ENCODE results near the gene LHFPL2.

Gene LHFPL2

GRCh38 chr5:78592735-78593386, 55.7 kb downstream of the LHFPL2 start:
- DNase-seq (ENCODE audit: extremely low read depth, low read depth), result no peak
- no peak for TF ChIP-seq CTCF (IDR thresholded peaks at IDR 0.05; ENCODE audit: low read depth, low read length)

- no peak for DNase-seq (ENCODE audit: extremely low read depth, low read depth)
- no peak for TF ChIP-seq CTCF (IDR thresholded peaks at IDR 0.05; ENCODE audit: low read depth, low read length)
Observed at GRCh38 chr5:78591972-78592700, 56.4 kb downstream of the LHFPL2 start.

- no peak for TF ChIP-seq CTCF (IDR thresholded peaks at IDR 0.05; ENCODE audit: low read depth, low read length)
- peak; percentile 58 for DNase-seq (ENCODE audit: extremely low read depth, low read depth)
Observed at GRCh38 chr5:78591138-78591612, 57.4 kb downstream of the LHFPL2 start.

GRCh38 chr5:78589923-78590322, 58.6 kb downstream of the LHFPL2 start:
- no peak for DNase-seq (ENCODE audit: extremely low read depth, low read depth)
- TF ChIP-seq CTCF (IDR thresholded peaks at IDR 0.05; ENCODE audit: low read depth, low read length), result no peak

GRCh38 chr5:78588507-78588906, 60.1 kb downstream of the LHFPL2 start:
- TF ChIP-seq CTCF (IDR thresholded peaks at IDR 0.05; ENCODE audit: low read depth, low read length), result no peak
- DNase-seq (ENCODE audit: extremely low read depth, low read depth), result no peak

- peak; percentile 57 for DNase-seq (ENCODE audit: extremely low read depth, low read depth)
- TF ChIP-seq CTCF (IDR thresholded peaks at IDR 0.05; ENCODE audit: low read depth, low read length), result no peak
Observed at GRCh38 chr5:78587775-78588291, 60.7 kb downstream of the LHFPL2 start.
